ENCODE data around the gene CSNK1G3. TPM values are rescaled to one million over a fixed set of nuclear protein-coding genes. Genes with fewer than 3 reads are reported as not detected.
A peak's percentile ranks its signal among the peaks of the same experiment; 100 is the strongest.

The CSNK1G3 gene
- total RNA-seq, 1 experiment from 2014 or later = 110 TPM

GRCh38 chr5:123505633-123506032 is 6.3 kb upstream of the CSNK1G3 start:
- no TSS peak for BruUV-seq (replicated peaks)
- TF ChIP-seq CTCF (IDR thresholded peaks at IDR 0.05; ENCODE audit: unreplicated experiment) = no peak
- ChIA-PET POLR2A (interaction anchor here (0.8 to 18.6 kb wide), 6 partner anchors 8 to 85 kb away, joined by 3 to 418 read pairs (median 3); partner anchors contain the start of gene CEP120), CTCF (interaction anchor here (0.5 to 2.5 kb wide), 2 partner anchors 22 to 83 kb away, joined by 3 to 18 read pairs; partner anchors contain the start of gene CEP120)
- Mint-ChIP-seq H3K36me3 (ENCODE audit: insufficient read depth, unreplicated experiment) (no peaks in the 10 kb centered on the region), H3K27me3 (ENCODE audit: insufficient read depth, unreplicated experiment) (no peaks in the 10 kb centered on the region), H3K27ac (ENCODE audit: low read depth, unreplicated experiment) (no peak overlapping the region), H3K4me1 (ENCODE audit: insufficient read depth, unreplicated experiment) (peaks cover 2% of the 10 kb centered on the region), H3K9me3 (ENCODE audit: unreplicated experiment) (no peaks in the 10 kb centered on the region), H3K4me3 (ENCODE audit: unreplicated experiment) (no peak overlapping the region)
- DNase-seq (ENCODE audit: unreplicated experiment) = no peak
- intact Hi-C loops (cut with micrococcal nuclease) = no loop called here

- Mint-ChIP-seq H3K27ac (ENCODE audit: low read depth, unreplicated experiment) (no peak overlapping the region), H3K27me3 (ENCODE audit: insufficient read depth, unreplicated experiment) (no peaks in the 10 kb centered on the region), H3K4me3 (ENCODE audit: unreplicated experiment) (no peak overlapping the region), H3K36me3 (ENCODE audit: insufficient read depth, unreplicated experiment) (peaks cover 9% of the 10 kb centered on the region), H3K9me3 (ENCODE audit: unreplicated experiment) (no peaks in the 10 kb centered on the region), H3K4me1 (ENCODE audit: insufficient read depth, unreplicated experiment) (peaks cover 12% of the 10 kb centered on the region)
- CTCF ChIA-PET = interaction anchor here (2.0 kb wide), 1 partner anchor 21 kb away, joined by 9 read pairs; no protein-coding TSS in a partner anchor
- no peak for TF ChIP-seq CTCF (IDR thresholded peaks at IDR 0.05; ENCODE audit: unreplicated experiment)
- intact Hi-C loops (cut with micrococcal nuclease) = no loop called here
- POLR2A ChIA-PET = interaction anchor here (0.8 to 18.6 kb wide), 4 partner anchors 12 to 88 kb away, joined by 3 to 418 read pairs (median 44); partner anchors contain the start of gene CEP120
- no TSS peak for BruUV-seq (replicated peaks)
- no peak for DNase-seq (ENCODE audit: unreplicated experiment)
Observed at GRCh38 chr5:123508441-123508840, 3.5 kb upstream of the CSNK1G3 start.

- intact Hi-C loops (cut with micrococcal nuclease) = no loop called here
- CTCF ChIA-PET = interaction anchor here (0.6 to 2.8 kb wide), 4 partner anchors 15 to 88 kb away, joined by 3 to 17 read pairs (median 3); partner anchors contain the start of gene CEP120
- H3K27ac Mint-ChIP-seq (ENCODE audit: low read depth, unreplicated experiment) = peak overlapping the region; percentile 97
Observed at GRCh38 chr5:123511290-123511647, 708 bp upstream of the CSNK1G3 start.

More at GRCh38 chr5:123511290-123511647, 708 bp upstream of the CSNK1G3 start:
- Mint-ChIP-seq H3K9me3 (ENCODE audit: unreplicated experiment) (no peaks in the 10 kb centered on the region), H3K4me3 (ENCODE audit: unreplicated experiment) (peak overlapping the region; percentile 91), H3K27me3 (ENCODE audit: insufficient read depth, unreplicated experiment) (no peaks in the 10 kb centered on the region), H3K36me3 (ENCODE audit: insufficient read depth, unreplicated experiment) (peaks cover 9% of the 10 kb centered on the region), H3K4me1 (ENCODE audit: insufficient read depth, unreplicated experiment) (peaks cover 39% of the 10 kb centered on the region)
- peak; percentile 61 for DNase-seq (ENCODE audit: unreplicated experiment)
- POLR2A ChIA-PET = interaction anchor here (0.6 to 18.6 kb wide), 31 partner anchors 8 to 1550 kb away, joined by 3 to 418 read pairs (median 6); partner anchors contain the start of genes CEP120 and PPIC
- BruUV-seq (replicated peaks) = TSS peak; percentile 94
- TF ChIP-seq CTCF (IDR thresholded peaks at IDR 0.05; ENCODE audit: unreplicated experiment) = no peak

Data from MCF 10A (cell line).